ENCODE measurements around the gene ADAM8. TPM values are rescaled to one million over a fixed set of nuclear protein-coding genes. Genes with fewer than 3 reads are reported as not detected.

Gene ADAM8
- total RNA-seq, 1 experiment from 2014 or later, result 4.2 TPM

- DNase-seq (ENCODE audit: low read depth), result no peak
These were observed 61.9 kb downstream of the ADAM8 start for GRCh38 chr10:133214468-133215410.

GRCh38 chr10:133213641-133214467 is 62.8 kb downstream of the ADAM8 start:
- DNase-seq (ENCODE audit: low read depth), result no peak

GRCh38 chr10:133212853-133213494 is 63.7 kb downstream of the ADAM8 start:
- no peak for DNase-seq (ENCODE audit: low read depth)

Other genes starting within 250 kb of the ADAM8 start
- not detected in 2 replicates for gene ADGRA1, start 188.9 kb downstream of the ADAM8 start, total RNA-seq (2014; rRNA removed; shearing (Covaris generic))
- not detected in 2 replicates for gene KNDC1, start 116.6 kb downstream of the ADAM8 start, total RNA-seq (2014; rRNA removed; shearing (Covaris generic))
- not detected in 2 replicates for gene UTF1, start 46.7 kb downstream of the ADAM8 start, total RNA-seq (2014; rRNA removed; shearing (Covaris generic))
- 0.03 and 0.13 TPM in 2 replicates for gene VENTX, start 39.0 kb downstream of the ADAM8 start, total RNA-seq (2014; rRNA removed; shearing (Covaris generic))
- gene TUBGCP2, start 32.0 kb upstream of the ADAM8 start, total RNA-seq (2014; rRNA removed; shearing (Covaris generic)), result 119 and 127 TPM in 2 replicates
- gene ZNF511, start 32.0 kb upstream of the ADAM8 start, total RNA-seq (2014; rRNA removed; shearing (Covaris generic)), result 102 and 108 TPM in 2 replicates
- gene CALY, start 60.0 kb upstream of the ADAM8 start, total RNA-seq (2014; rRNA removed; shearing (Covaris generic)), result 1.7 TPM in 1 of 2 replicates, not detected in the other
- gene PRAP1, start 70.5 kb upstream of the ADAM8 start, total RNA-seq (2014; rRNA removed; shearing (Covaris generic)), result not detected in 2 replicates
- 31.5 and 48.4 TPM in 2 replicates for gene FUOM, start 81.2 kb upstream of the ADAM8 start, total RNA-seq (2014; rRNA removed; shearing (Covaris generic))
- 107 and 109 TPM in 2 replicates for gene ECHS1, start 96.5 kb upstream of the ADAM8 start, total RNA-seq (2014; rRNA removed; shearing (Covaris generic))
- gene PAOX, start 102.4 kb upstream of the ADAM8 start, total RNA-seq (2014; rRNA removed; shearing (Covaris generic)), result 0.43 and 0.70 TPM in 2 replicates
- gene MTG1, start 117.3 kb upstream of the ADAM8 start, total RNA-seq (2014; rRNA removed; shearing (Covaris generic)), result 54.1 and 55.6 TPM in 2 replicates
- not detected in 2 replicates for gene SPRN, start 147.8 kb upstream of the ADAM8 start, total RNA-seq (2014; rRNA removed; shearing (Covaris generic))
- 0.80 and 1.3 TPM in 2 replicates for gene SCART1, start 177.1 kb upstream of the ADAM8 start, total RNA-seq (2014; rRNA removed; shearing (Covaris generic))

All from HT1080 (cell line).